OCI-LY1 (cell line): Measurements from ENCODE around the gene MACROD2.

Source experiments
- H2AFZ ChIP-seq: fragments of 200-600 bp; sonication (generic), shearing (Covaris generic); 2 replicates; pipeline ENCODE4 v1.6.0; 2014; ENCODE audit warnings: antibody characterized with exemption, mild to moderate bottlenecking, low read length
- H3F3A ChIP-seq: fragments of 200-600 bp; sonication (generic), shearing (Covaris generic); 2 replicates; pipeline ENCODE4 v1.6.0; 2014; ENCODE audit warnings: mild to moderate bottlenecking, antibody characterized with exemption, low read length, moderate library complexity; ENCODE audit not compliant: insufficient read depth
- H3K27ac ChIP-seq: fragments of 200-600 bp; sonication (generic); 2 replicates; pipeline ENCODE4 v1.5.1; 2014; ENCODE audit warnings: low read length, mixed run types, mild to moderate bottlenecking, low read depth; ENCODE audit not compliant: poor library complexity, severe bottlenecking
- H3K27me3 ChIP-seq: fragments of 200-600 bp; sonication (generic); 2 replicates; pipeline ENCODE4 v1.6.0; 2014; ENCODE audit warnings: antibody characterized with exemption, mild to moderate bottlenecking, low read length, moderate library complexity; ENCODE audit not compliant: insufficient read depth
- H3K36me3 ChIP-seq: fragments of 200-600 bp; sonication (generic); 2 replicates; pipeline ENCODE4 v1.6.1; 2014; ENCODE audit warnings: mild to moderate bottlenecking, antibody characterized with exemption, low read length, moderate library complexity, mixed read lengths; ENCODE audit not compliant: insufficient read depth
- H3K4me1 ChIP-seq: fragments of 200-600 bp; sonication (generic); 2 replicates; pipeline ENCODE4 v1.5.1; 2014; ENCODE audit warnings: mild to moderate bottlenecking, low read length, moderate library complexity; ENCODE audit not compliant: insufficient read depth, severe bottlenecking
- H3K4me2 ChIP-seq: fragments of 200-600 bp; sonication (generic), shearing (Covaris generic); 2 replicates; pipeline ENCODE4 v1.6.1; 2014; ENCODE audit warnings: low read length
- H3K4me3 ChIP-seq: fragments of 200-600 bp; sonication (generic); 2 replicates; pipeline ENCODE4 v1.5.1; 2014; ENCODE audit warnings: low read length, low read depth, mild to moderate bottlenecking, mixed read lengths; ENCODE audit not compliant: poor library complexity, severe bottlenecking
- H3K79me2 ChIP-seq: fragments of 200-600 bp; shearing (Covaris generic); 2 replicates; pipeline ENCODE4 v1.6.1; 2016; ENCODE audit warnings: mixed run types, low read length, mixed read lengths; ENCODE audit not compliant: insufficient read depth
- H3K9ac ChIP-seq: fragments of 200-600 bp; sonication (generic), shearing (Covaris generic); 2 replicates; pipeline ENCODE4 v1.6.1; 2014; ENCODE audit warnings: mild to moderate bottlenecking, low read length, mixed read lengths
- H3K9me2 ChIP-seq: fragments of 200-600 bp; sonication (generic), shearing (Covaris generic); 2 replicates; pipeline ENCODE4 v1.6.1; 2014; ENCODE audit warnings: low read depth, mild to moderate bottlenecking, low read length, mixed read lengths
- H3K9me3 ChIP-seq: fragments of 200-600 bp; shearing (Covaris generic); 2 replicates; pipeline ENCODE4 v1.6.1; 2014; ENCODE audit warnings: low read length, mixed read lengths
- H4K20me1 ChIP-seq: fragments of 200-600 bp; sonication (generic), shearing (Covaris generic); 2 replicates; pipeline ENCODE4 v1.6.0; 2016; ENCODE audit warnings: mild to moderate bottlenecking, low read length; ENCODE audit not compliant: insufficient read depth
- EZH2 ChIP-seq: fragments of 200-600 bp; sonication (generic), shearing (Covaris generic); IDR thresholded peaks from 2 replicates; pipeline ENCODE4 v1.8.0; 2017; ENCODE audit warnings: borderline replicate concordance, mixed run types, mild to moderate bottlenecking, antibody characterized with exemption, low read length, moderate library complexity, mixed read lengths
- TF ChIP-seq, protein P1 (sequence below): fragments of 200-600 bp; sonication (generic), shearing (Covaris generic); IDR thresholded peaks from 2 replicates; pipeline ENCODE4 v1.5.1; 2017; ENCODE audit warnings: mild to moderate bottlenecking, antibody characterized with exemption, low read length, moderate library complexity, mixed read lengths

Gene MACROD2

GRCh38 chr20:15318682-15319081 lies 1323.4 kb downstream of the MACROD2 start:
- Histone ChIP-seq H3K27me3 (no peaks in the 10 kb centered on the region), H3K4me2 (no peak overlapping the region), H3K36me3 (no peaks in the 10 kb centered on the region), H3K9ac (no peak overlapping the region), H3F3A (no peaks in the 10 kb centered on the region), H4K20me1 (no peaks in the 10 kb centered on the region), H3K4me1 (no peaks in the 10 kb centered on the region), H3K27ac (no peak overlapping the region), H3K9me3 (no peaks in the 10 kb centered on the region), H3K4me3 (no peak overlapping the region), H2AFZ (no peak overlapping the region), H3K79me2 (no peaks in the 10 kb centered on the region), H3K9me2 (no peaks in the 10 kb centered on the region)
- TF ChIP-seq, protein P1, sequence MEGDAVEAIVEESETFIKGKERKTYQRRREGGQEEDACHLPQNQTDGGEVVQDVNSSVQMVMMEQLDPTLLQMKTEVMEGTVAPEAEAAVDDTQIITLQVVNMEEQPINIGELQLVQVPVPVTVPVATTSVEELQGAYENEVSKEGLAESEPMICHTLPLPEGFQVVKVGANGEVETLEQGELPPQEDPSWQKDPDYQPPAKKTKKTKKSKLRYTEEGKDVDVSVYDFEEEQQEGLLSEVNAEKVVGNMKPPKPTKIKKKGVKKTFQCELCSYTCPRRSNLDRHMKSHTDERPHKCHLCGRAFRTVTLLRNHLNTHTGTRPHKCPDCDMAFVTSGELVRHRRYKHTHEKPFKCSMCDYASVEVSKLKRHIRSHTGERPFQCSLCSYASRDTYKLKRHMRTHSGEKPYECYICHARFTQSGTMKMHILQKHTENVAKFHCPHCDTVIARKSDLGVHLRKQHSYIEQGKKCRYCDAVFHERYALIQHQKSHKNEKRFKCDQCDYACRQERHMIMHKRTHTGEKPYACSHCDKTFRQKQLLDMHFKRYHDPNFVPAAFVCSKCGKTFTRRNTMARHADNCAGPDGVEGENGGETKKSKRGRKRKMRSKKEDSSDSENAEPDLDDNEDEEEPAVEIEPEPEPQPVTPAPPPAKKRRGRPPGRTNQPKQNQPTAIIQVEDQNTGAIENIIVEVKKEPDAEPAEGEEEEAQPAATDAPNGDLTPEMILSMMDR = no peak

DNA sequence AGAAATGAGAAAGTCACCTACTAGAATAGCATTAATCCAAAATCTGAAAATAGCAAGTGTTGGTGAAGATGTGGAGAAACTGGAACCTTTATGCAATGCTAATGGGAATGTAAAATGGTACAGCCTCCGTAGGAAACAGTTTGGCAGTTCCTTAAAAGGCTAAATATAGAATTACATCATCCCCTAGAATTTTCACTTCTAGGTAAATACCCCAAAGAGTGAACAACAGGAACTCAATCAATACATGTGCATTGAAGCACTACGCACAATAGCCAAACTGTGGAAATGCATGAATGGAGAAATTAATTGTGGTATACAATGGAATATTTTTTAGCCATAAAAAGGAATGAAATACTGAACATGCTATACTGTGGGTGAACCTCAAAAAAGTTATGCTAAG lies 1324.1 kb downstream of the MACROD2 start:
- no peaks in the 10 kb centered on the region for H3K36me3 ChIP-seq
- no peak overlapping the region for H3K9ac ChIP-seq
- TF ChIP-seq EZH2 = no peak
- TF ChIP-seq, protein P1 = no peak
- no peak overlapping the region for H2AFZ ChIP-seq
- no peaks in the 10 kb centered on the region for H4K20me1 ChIP-seq
- no peaks in the 10 kb centered on the region for H3F3A ChIP-seq
- H3K4me3 ChIP-seq = no peak overlapping the region
- no peaks in the 10 kb centered on the region for H3K4me1 ChIP-seq
- no peaks in the 10 kb centered on the region for H3K79me2 ChIP-seq
- no peak overlapping the region for H3K4me2 ChIP-seq
- H3K9me2 ChIP-seq = no peaks in the 10 kb centered on the region
- no peaks in the 10 kb centered on the region for H3K27me3 ChIP-seq
- no peaks in the 10 kb centered on the region for H3K9me3 ChIP-seq
- H3K27ac ChIP-seq = no peak overlapping the region

DNA sequence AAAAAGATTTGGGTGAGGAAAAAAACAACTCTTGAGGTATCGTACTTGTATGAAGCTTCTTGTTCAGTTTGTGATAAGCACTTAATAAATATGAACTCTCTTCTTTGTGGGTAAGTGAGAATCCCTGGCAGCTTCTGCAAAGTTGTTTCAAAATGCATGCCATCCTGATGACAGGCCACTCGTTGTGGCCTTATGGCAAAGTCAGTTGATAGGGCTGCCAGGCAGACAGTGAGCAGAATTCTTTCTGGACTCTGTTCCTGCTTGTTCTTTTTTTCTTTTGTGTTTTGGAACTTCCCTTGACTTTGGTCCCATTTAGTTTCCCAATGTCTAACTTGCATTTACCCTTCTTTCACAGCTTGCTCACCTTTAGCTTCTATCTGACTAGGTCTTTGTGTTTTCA lies 1325.6 kb downstream of the MACROD2 start:
- Histone ChIP-seq H3K4me2 (no peak overlapping the region), H3K79me2 (no peaks in the 10 kb centered on the region), H3K9ac (no peak overlapping the region), H3K27ac (no peak overlapping the region), H3K4me3 (no peak overlapping the region), H3K9me3 (no peaks in the 10 kb centered on the region), H2AFZ (no peak overlapping the region), H3F3A (no peaks in the 10 kb centered on the region), H3K4me1 (no peaks in the 10 kb centered on the region), H4K20me1 (no peaks in the 10 kb centered on the region), H3K9me2 (no peaks in the 10 kb centered on the region), H3K27me3 (no peaks in the 10 kb centered on the region), H3K36me3 (no peaks in the 10 kb centered on the region)
- TF ChIP-seq EZH2 = no peak
- TF ChIP-seq, protein P1 = no peak
